ENCODE data around the gene CUL1. TPM values are rescaled to one million over a fixed set of nuclear protein-coding genes. Genes with fewer than 3 reads are reported as not detected.

Gene CUL1
- total RNA-seq, 1 donor from 2014 or later: 38.5 TPM

- Histone ChIP-seq H3K27me3 (no peaks in the 10 kb centered on the region), H3K36me3 (no peaks in the 10 kb centered on the region), H3K4me3 (no peak overlapping the region), H3K9me3 (no peaks in the 10 kb centered on the region), H3K4me1 (peaks cover 84% of the 10 kb centered on the region), H3K27ac (no peak overlapping the region)
- intact Hi-C loops (cut with DNase I): no loop called here
- TF ChIP-seq POLR2AphosphoS5 (IDR thresholded peaks at IDR 0.05; ENCODE audit: insufficient read depth in 1 of 2, low read depth in 1 of 2): no peak
- TF ChIP-seq, protein P1, sequence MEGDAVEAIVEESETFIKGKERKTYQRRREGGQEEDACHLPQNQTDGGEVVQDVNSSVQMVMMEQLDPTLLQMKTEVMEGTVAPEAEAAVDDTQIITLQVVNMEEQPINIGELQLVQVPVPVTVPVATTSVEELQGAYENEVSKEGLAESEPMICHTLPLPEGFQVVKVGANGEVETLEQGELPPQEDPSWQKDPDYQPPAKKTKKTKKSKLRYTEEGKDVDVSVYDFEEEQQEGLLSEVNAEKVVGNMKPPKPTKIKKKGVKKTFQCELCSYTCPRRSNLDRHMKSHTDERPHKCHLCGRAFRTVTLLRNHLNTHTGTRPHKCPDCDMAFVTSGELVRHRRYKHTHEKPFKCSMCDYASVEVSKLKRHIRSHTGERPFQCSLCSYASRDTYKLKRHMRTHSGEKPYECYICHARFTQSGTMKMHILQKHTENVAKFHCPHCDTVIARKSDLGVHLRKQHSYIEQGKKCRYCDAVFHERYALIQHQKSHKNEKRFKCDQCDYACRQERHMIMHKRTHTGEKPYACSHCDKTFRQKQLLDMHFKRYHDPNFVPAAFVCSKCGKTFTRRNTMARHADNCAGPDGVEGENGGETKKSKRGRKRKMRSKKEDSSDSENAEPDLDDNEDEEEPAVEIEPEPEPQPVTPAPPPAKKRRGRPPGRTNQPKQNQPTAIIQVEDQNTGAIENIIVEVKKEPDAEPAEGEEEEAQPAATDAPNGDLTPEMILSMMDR (IDR thresholded peaks at IDR 0.05): no peak
- no peak for TF ChIP-seq POLR2A (IDR thresholded peaks at IDR 0.05)
- no peak for DNase-seq (ENCODE audit: extremely low spot score in 2 of 2)
These were observed 21.8 kb downstream of the CUL1 start for GRCh38 chr7:148720472-148720871.

DNA sequence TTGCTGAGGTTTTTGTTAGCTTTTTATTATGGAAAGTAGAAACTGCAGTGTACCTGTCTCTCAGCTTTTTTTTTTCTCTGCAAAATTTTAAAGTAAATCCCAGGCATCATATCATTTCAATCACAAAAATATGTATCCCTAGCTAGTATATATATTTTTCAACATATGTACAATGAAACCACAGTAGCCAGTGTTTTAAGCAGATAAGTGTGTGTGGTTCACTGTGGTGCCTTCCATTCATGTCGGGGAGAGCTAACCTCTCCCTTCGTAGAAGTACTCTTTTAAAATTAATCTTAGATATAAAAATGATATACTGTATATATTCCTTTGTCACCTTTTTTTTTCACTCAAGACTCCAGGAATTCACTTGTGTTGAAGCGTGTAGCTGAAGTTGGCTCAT, 22.7 kb downstream of the CUL1 start:
- Histone ChIP-seq H3K9me3 (no peaks in the 10 kb centered on the region), H3K4me3 (no peak overlapping the region), H3K4me1 (peaks cover 90% of the 10 kb centered on the region), H3K36me3 (no peaks in the 10 kb centered on the region), H3K27me3 (no peaks in the 10 kb centered on the region), H3K27ac (no peak overlapping the region)
- no peak for TF ChIP-seq POLR2AphosphoS5 (IDR thresholded peaks at IDR 0.05; ENCODE audit: insufficient read depth in 1 of 2, low read depth in 1 of 2)
- intact Hi-C loops (cut with DNase I): no loop called here
- DNase-seq (ENCODE audit: extremely low spot score in 2 of 2): no peak

DNA sequence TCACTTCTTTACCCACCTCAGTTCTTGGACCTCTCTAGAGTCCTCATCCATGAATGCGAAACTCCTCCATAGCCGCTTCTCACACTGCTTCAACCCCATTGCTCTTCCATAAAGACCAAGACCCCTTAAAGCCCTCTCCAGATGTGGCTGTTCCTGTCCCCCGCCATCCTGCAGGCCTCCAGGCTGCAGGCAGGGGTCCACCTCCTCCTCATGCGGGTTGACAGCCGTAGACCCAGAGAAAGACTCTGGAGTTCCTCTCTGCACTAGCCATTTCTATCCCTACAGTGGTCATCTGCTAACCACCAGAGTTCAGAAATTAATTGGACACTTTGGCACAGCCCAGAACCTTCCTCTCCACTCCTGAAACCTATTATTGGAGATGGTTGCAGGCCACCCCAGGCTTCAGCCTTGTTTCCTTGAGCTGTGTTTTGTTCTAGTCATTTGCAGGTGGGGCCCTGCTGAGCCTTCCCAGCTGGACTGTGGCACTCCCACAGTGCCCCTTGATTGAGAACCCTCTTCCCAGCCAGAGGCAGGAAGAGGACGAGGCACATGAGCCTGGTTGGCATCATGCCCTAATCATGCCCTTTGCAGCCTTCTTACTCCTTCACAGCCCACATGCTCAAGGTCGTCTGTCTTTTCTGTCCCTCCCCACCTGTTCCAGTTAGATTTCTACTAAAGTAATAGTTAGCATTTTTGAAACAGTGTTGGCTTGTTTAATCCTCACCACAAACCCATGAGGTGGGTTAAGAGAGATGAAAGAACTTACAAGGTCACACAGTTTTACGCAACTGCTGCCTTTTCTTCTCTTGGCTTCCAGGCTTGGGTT, 23.9 kb downstream of the CUL1 start:
- intact Hi-C loops (cut with DNase I): no loop called here
- H3K27ac ChIP-seq: no peak overlapping the region
- H3K36me3 ChIP-seq: no peaks in the 10 kb centered on the region
- TF ChIP-seq, protein P1 (IDR thresholded peaks at IDR 0.05): no peak
- no peak for TF ChIP-seq POLR2A (IDR thresholded peaks at IDR 0.05)
- TF ChIP-seq POLR2AphosphoS5 (IDR thresholded peaks at IDR 0.05; ENCODE audit: insufficient read depth in 1 of 2, low read depth in 1 of 2): no peak
- no peaks in the 10 kb centered on the region for H3K27me3 ChIP-seq
- H3K4me3 ChIP-seq: no peak overlapping the region
- no peak for DNase-seq (ENCODE audit: extremely low spot score in 2 of 2)
- no peaks in the 10 kb centered on the region for H3K9me3 ChIP-seq
- H3K4me1 ChIP-seq: peaks cover 88% of the 10 kb centered on the region

DNA sequence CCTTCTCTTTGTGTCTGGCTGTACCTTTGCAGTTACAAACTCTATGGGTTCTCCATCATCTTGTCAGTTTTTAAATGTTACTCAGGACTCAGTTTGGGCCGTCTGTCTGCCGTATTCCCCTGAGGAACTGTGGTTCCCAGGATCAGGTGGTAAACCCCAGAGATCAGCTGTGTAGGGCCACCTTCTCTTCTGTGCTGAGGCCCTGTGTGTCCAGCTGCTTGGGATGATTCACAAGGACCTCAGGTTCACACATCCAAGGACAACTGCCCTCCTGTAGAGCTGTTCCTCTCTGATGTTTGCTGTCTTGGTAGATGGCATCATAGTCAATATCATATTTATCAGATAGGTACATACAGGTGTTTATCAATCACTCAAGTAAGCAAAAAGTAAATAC, 24.5 kb downstream of the CUL1 start:
- intact Hi-C loops (cut with DNase I): no loop called here
- Histone ChIP-seq H3K4me3 (no peak overlapping the region), H3K27ac (no peak overlapping the region), H3K27me3 (no peaks in the 10 kb centered on the region), H3K9me3 (no peaks in the 10 kb centered on the region), H3K36me3 (no peaks in the 10 kb centered on the region), H3K4me1 (peaks cover 82% of the 10 kb centered on the region)
- TF ChIP-seq POLR2A (IDR thresholded peaks at IDR 0.05) (no peak), POLR2AphosphoS5 (IDR thresholded peaks at IDR 0.05; ENCODE audit: insufficient read depth in 1 of 2, low read depth in 1 of 2) (no peak)
- TF ChIP-seq, protein P1 (IDR thresholded peaks at IDR 0.05): no peak
- DNase-seq (ENCODE audit: extremely low spot score in 2 of 2): no peak

DNA sequence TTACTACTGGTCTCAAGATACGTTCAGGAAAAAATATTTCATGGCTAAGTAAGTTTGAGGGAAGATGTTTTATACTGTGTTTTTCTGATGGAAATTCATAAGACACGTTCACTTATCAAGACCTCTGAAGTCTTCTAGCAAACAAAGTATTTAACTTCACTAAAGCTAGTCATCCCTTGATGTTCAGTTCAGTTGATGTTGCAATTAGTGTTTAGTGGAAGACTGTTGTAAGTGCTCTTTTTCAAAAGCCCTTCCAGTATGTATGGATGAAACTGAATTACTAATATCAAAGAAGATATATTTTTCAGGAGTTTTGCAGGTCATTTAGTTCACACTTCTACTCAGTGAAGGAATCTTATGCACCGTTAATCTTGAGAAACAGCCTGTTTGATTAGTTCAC, 25.1 kb downstream of the CUL1 start:
- Histone ChIP-seq H3K27me3 (no peaks in the 10 kb centered on the region), H3K9me3 (no peaks in the 10 kb centered on the region), H3K27ac (no peak overlapping the region), H3K4me1 (peaks cover 80% of the 10 kb centered on the region), H3K4me3 (no peak overlapping the region), H3K36me3 (no peaks in the 10 kb centered on the region)
- intact Hi-C loops (cut with DNase I): no loop called here
- TF ChIP-seq POLR2AphosphoS5 (IDR thresholded peaks at IDR 0.05; ENCODE audit: insufficient read depth in 1 of 2, low read depth in 1 of 2) (no peak), POLR2A (IDR thresholded peaks at IDR 0.05) (no peak)
- TF ChIP-seq, protein P1 (IDR thresholded peaks at IDR 0.05): no peak
- no peak for DNase-seq (ENCODE audit: extremely low spot score in 2 of 2)
